Measurements from ENCODE around the gene ARHGAP25.

ARHGAP25 gene

GRCh38 chr2:68829749-68830148, 95.1 kb downstream of the ARHGAP25 start:
- no peak for DNase-seq (ENCODE audit: low read depth in 2 of 2)

GRCh38 chr2:68831686-68832232, 97.1 kb downstream of the ARHGAP25 start:
- DNase-seq (ENCODE audit: low read depth in 2 of 2): no peak

DNA sequence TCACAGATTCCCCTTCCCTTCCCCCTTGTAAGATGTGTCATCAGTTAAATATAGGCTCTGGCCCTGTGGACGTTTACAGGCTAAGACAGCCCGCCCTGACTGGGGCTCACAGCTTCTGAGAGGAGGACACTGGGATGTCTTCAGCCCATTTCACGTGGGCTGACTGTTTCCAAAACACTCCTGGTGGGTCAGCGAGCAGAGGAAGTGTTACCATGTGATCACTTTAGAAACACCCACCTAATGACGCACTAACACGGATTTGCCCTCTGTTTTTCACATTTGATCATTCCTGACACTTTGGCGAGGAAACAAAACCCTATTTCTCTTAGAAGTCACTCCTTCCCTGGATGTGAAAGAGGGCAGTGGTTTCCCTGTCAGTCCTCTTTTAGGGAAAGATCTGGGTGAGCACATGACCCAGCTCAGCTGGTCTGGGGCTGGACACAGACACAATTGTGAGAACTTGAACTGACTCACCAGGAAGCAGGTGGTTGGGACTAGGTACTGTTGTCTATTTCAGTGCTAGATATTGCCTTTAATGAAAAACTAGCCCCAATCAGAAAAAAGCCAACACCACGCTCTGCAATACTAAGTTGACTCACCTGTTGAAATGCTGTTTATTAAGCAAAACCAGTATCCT, 97.7 kb downstream of the ARHGAP25 start:
- DNase-seq (ENCODE audit: low read depth in 2 of 2): no peak

DNA sequence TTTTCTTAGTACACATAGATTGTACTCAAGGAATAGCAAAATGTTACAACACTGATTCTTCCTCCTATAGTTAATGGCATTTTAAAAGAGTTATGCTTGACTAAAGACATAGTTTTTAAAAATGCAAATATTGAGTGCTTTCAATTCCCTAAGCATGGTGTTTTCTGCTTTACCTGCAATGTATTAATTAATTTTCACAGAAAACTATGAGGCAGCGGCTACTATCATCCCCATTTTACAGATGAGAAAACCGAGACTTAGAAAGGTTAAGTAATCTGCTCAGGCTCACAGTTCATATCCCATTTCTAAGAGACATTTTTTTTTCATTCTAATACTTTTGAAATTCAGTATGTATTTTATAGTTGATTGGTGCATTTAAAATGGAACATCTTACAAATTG, 98.6 kb downstream of the ARHGAP25 start:
- DNase-seq (ENCODE audit: low read depth in 2 of 2): no peak

DNA sequence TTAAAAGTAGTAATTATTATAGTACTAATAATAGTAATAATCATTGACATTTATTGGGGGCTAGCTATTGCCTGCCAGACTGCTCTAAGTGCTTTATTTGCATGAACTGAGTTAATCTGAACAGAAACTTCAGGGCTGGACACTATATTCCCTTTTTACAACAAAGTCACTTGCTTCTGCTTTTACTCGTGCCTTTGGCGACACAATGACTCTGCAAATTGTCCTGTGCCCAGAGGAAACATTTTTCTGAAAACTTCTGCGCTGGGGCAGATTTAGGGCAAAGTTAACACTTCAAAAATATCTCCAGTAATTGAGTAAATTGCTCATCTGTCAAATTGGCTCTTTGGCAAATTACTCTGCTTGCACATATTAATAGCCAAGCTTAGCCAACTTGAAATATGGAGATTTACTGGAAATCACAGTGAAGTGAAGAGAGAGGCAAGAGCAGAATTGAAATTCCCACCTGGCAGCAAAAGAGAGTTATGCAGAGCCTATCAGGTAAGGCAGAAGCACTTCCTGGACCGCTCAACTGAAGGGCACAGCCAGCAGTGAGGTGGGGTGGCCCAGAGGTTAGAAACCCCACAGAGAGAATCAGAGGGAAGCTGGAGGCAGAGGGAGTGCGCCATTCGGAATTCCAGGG, 100.2 kb downstream of the ARHGAP25 start:
- DNase-seq (ENCODE audit: low read depth in 2 of 2): no peak

DNA sequence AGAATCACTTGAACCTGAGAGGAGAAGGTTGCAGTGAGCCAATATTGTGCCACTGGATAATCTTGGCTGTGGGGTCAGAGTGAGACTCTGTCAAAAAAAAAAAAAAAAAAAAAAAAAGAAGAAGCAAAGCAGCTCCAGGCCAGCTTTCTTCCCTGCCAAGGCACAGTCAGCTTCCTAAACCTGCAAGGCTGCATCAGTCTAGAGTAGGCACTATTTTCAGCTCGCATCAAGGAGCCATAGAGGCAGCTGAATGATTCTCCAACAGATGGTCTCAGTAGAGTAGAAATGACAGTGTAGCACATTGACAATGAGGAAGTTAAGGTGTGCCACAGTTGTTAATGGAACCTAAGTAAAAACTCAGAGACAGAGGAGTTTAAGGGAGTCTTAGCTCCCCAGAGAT, 101.0 kb downstream of the ARHGAP25 start:
- DNase-seq (ENCODE audit: low read depth in 2 of 2): no peak

DNA sequence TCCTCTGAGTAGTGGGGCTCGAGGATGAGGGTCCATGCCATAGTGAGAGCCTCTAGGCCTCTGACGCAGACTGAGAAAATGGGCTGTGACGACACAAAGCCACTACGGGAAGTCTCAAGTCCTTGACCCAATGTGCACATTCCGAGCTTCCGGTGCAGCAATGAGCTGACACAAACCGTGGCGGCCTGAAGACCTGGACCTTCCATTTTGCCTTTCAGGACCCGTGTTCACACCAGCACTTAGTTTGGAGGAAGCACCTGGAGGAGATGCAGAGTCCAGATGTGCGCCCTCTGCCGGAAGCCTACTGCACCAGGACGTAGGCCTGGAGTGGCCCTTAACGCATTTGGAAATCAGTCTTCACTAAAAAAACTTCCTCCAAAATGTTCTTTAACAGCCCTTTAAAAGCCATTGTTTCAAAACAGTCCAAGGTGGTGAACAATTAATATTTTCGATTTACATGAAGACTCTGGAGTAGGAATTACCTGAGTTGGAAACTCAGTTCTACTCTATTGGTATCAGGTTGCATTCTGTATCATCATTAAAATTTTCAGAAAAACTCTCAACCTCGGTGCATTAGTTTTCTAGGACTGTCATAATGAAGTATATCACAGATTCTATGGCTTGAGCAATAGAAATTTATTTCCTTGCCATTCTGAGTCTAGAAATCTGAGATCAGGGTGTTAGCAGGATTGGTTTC, 102.7 kb downstream of the ARHGAP25 start:
- DNase-seq (ENCODE audit: low read depth in 2 of 2): no peak

DNA sequence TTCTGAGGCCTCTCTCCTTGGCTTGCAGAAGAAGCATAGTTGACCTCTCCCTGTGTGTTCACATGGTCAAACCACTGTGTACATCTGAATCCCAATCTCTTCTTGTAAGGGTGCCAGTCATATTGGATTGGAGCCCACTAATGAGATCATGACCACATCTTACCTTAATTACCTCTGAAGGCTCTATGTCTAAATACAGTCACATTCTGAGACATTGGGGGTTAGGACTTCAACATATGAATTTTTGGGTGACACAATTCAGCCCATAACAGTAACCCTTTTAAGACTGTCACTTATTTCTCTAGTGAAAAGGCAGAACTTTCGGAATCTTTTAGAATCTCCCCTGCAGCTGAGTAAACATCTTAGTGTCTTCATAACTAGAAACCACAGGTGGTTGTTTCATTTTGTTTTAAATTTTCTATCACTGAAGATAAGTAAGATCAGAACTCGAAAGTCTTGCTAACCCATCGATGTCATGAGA, 103.3 kb downstream of the ARHGAP25 start:
- DNase-seq (ENCODE audit: low read depth in 2 of 2): no peak

DNA sequence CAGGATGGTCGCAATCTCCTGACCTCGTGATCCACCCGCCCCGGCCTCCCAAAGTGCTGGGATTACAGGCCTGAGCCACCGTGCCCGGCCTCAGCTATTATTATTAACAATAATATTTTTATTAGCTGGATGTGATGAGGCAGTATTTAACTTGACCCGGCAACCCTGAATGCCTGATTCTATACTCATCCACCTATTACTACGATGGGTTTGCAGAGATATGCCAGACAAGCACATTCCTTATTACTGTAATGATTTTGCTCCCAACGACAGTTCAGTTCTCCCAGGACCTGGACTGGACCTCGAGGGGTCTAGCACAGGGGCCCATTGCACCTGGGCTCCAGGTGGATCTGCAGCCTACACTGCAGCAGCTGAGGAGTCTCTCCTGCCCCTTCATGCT, 104.0 kb downstream of the ARHGAP25 start:
- no peak for DNase-seq (ENCODE audit: low read depth in 2 of 2)

GRCh38 chr2:68839260-68839833, 104.7 kb downstream of the ARHGAP25 start:
- DNase-seq (ENCODE audit: low read depth in 2 of 2): no peak

DNA sequence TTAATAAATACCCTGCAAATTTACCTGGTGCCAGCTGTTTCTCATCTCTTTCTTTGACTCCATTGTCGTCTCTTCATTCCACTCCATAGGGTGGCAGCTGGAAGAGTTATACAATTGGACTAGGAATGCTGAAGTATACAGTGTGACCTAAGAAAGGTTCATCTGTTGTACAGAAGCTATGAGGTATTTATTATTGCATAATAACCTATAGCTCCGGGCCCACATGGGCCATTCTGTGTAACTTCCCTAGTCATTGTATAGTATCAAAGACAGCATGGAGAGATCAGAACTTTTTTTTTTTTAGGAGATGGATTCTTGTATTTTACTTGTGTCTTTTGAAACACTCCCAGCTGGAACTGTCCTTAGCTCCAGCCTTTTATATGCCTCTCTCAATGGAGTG, 110.4 kb downstream of the ARHGAP25 start:
- DNase-seq (ENCODE audit: low read depth in 2 of 2): no peak

DNA sequence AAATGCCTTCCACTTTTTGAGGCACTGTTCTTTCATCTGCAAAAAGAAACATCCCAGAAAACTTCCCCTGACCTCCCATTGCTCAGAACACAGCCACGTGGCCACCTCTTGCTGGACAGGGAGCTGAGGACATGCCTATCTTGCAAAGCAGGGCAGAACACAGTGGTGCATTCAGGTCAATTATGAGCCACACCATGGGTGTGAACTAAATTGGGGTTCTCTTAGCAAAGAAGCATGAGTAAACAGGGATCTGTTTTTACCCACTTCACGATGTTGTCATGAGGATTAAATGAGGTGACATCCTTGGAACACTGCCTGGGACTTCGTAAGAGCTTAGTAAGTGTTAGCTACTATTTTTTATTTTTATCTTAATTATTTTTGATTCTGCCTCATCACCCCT, 111.5 kb downstream of the ARHGAP25 start:
- no peak for DNase-seq (ENCODE audit: low read depth in 2 of 2)

- no peak for DNase-seq (ENCODE audit: low read depth in 2 of 2)
Measured at GRCh38 chr2:68847751-68848150, 113.1 kb downstream of the ARHGAP25 start.

DNA sequence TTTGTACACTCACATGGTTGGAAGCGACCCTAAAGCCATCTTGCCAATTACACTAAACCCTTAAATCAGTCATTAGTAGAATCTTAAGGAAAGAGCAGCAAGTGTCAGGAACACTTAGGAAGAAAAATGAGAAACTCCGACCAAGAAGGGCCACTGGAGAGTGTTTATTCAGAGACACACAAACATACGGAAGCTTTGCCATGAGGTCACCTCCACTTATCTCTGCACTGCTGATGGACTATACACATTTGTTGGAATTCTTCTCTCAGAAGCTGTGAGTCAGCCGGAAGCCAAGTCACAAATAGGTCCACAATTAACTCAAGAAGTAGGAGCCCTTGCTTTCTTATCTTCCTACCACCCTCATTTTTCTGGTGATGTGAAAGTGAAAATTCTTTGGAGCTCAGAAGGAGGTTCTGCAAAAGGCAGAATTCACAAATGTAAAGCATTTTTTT, 115.0 kb downstream of the ARHGAP25 start:
- DNase-seq (ENCODE audit: low read depth in 2 of 2): no peak

DNA sequence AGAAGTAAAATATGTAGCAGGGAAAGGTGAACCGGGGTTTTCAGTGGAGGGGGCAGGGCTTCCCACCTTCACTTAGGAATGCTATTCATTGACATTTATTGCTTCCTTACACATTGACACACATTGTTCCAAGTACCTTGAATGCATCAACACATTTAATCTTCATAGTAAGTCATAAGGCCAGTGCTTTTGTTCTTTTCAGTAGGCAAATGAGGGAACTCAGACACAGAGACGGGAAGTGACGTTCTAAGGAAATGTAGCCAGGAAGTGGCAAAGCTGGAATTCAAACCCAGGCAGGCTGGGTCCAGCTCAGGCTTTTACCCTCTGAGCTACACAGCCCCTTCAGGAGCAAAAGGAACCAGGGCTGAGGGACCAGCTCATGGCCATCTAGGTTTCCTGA, 115.9 kb downstream of the ARHGAP25 start:
- no peak for DNase-seq (ENCODE audit: low read depth in 2 of 2)

GRCh38 chr2:68853035-68853434, 118.4 kb downstream of the ARHGAP25 start:
- DNase-seq (ENCODE audit: low read depth in 2 of 2): no peak

DNA sequence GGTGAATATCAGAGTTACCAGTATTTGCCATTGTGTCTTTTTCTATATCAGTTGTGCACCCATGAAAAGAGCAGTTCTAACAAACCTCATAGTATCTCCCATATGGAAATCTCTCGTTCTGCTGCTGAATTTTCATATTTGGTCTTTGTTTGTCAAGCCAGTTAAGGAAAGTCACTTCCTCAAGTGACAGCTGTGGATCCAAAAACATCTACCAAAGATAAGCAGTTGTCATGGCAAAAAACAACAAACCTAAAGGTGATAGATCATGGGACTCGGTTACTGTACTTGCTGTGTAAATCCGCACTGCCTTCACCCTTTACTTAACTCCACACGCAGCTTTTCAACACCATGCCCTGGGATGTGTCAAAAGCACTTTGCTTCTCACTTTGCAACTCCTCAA, 119.3 kb downstream of the ARHGAP25 start:
- no peak for DNase-seq (ENCODE audit: low read depth in 2 of 2)

- no peak for DNase-seq (ENCODE audit: low read depth in 2 of 2)
Measured at GRCh38 chr2:68854476-68854875, 119.9 kb downstream of the ARHGAP25 start.

GRCh38 chr2:68855550-68855949, 120.9 kb downstream of the ARHGAP25 start:
- no peak for DNase-seq (ENCODE audit: low read depth in 2 of 2)

- DNase-seq (ENCODE audit: low read depth in 2 of 2): no peak
Measured at GRCh38 chr2:68857202-68857845, 122.7 kb downstream of the ARHGAP25 start.

DNA sequence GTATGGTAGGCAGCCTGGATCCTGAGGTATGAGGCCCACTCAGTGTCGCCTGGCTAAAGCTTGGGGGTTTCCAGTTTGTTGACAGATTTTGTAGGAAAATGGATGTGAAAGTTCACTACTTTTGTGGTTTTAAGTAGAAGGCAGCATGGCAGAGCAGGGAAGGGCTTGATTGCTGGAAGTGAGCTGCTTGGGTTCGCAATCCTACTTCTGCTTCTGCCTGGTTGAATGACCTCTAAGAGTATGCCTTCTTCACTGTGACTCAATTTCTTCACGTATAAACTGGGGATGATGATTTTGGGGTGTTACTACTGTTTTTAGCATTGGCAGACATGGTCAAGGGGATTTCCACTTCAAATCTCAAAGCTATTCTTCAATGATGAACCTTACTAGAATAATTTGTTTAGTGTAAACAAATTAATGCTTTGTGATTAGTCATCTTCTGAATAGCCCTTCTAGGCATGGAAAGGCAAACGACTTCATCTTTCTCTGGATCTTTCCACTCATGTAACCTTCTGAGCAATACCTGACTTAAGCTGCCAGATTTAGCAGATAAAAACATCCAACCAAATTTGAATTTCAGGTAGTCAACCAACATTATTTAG, 123.3 kb downstream of the ARHGAP25 start:
- no peak for DNase-seq (ENCODE audit: low read depth in 2 of 2)
